ENCODE measurements around the gene NDUFAF5.

DNA sequence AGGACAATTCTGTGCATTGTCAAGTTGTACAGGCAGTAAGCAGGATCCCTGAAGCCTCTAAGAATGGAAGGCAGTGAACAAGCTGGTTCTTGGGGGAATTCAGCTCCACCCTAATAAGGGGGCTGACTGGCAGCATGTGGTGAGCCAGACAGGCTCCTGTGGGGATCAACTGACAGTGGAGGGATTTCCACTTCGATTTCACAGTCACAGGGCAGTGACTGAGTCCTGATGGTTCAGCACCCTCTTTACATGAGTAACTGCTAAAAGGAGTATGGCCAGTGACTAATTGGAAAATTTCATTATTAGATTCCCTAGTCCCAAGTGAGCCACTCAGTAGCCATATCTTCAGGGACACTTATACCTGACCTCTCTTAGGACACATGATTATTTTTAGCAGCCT lies 78.4 kb downstream of the NDUFAF5 start:
- TF ChIP-seq, protein P1, sequence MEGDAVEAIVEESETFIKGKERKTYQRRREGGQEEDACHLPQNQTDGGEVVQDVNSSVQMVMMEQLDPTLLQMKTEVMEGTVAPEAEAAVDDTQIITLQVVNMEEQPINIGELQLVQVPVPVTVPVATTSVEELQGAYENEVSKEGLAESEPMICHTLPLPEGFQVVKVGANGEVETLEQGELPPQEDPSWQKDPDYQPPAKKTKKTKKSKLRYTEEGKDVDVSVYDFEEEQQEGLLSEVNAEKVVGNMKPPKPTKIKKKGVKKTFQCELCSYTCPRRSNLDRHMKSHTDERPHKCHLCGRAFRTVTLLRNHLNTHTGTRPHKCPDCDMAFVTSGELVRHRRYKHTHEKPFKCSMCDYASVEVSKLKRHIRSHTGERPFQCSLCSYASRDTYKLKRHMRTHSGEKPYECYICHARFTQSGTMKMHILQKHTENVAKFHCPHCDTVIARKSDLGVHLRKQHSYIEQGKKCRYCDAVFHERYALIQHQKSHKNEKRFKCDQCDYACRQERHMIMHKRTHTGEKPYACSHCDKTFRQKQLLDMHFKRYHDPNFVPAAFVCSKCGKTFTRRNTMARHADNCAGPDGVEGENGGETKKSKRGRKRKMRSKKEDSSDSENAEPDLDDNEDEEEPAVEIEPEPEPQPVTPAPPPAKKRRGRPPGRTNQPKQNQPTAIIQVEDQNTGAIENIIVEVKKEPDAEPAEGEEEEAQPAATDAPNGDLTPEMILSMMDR (IDR thresholded peaks at IDR 0.05) = no peak
- no peak for TF ChIP-seq POLR2A (IDR thresholded peaks at IDR 0.05)

Data from heart left ventricle (tissue), 13 donors.